ENCODE data around the gene C19orf73. TPM values are rescaled to one million over a fixed set of nuclear protein-coding genes. Genes with fewer than 3 reads are reported as not detected.

C19orf73 gene
- total and polyA plus RNA-seq, 9 of the 15 experiments (the other 6 are each of a cell fraction or from before 2014, with no cell fraction given) = 0.08 to 7.4 (median 1.4) TPM

DNA sequence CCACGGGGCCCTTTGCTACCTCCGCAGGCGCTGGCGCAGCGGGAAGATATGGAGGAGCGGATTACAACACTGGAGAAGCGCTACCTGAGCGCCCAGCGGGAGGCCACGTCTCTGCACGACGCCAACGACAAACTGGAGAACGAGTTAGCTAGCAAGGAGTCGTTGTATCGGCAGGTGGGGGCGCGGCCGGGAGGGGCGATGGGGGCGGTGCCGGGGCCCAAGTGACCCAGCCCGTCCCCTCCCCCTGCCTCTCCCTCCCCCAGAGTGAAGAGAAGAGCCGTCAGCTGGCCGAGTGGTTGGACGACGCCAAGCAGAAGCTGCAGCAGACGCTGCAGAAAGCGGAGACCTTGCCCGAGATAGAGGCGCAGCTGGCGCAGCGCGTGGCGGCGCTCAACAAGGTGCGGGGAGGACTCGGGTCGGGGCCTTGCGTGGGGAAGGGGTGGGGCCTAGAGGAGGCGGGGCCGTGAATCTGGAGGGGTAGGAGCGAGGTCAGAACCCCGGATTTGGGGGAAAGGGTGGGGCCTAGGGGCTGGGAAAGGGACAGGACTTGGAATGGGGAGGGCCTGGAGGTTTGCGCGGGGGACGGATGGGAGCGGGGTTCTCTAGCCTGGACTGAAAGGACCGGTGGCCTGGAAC lies 14.1 kb upstream of the C19orf73 start:
- no peak overlapping the region; the same call in 2 of the 3 replicates for H3K27ac ChIP-seq (ENCODE audit: extremely low read depth, low read depth, low read length)
- peak overlapping the region; percentile 89; the same call in 1 of the 2 replicates for H2AFZ ChIP-seq (ENCODE audit: low read depth, low read length)
- DNase-seq (ENCODE audit: extremely low read depth in 1 of 4, low spot score in 3 of 4) (peak; percentile 38 to 56 (median 43)), FAIRE-seq (no peak), ATAC-seq (peak; percentile 22)
- peaks cover 22 to 68% of the 10 kb centered on the region in 2 experiments for H3K4me1 ChIP-seq (replicated peaks in 1 of 2; ENCODE audit: control insufficient read depth in 2 of 2, insufficient read depth in 2 of 2, low read length in 2 of 2)
- no peaks in the 10 kb centered on the region for H3K9me3 ChIP-seq (replicated peaks; ENCODE audit: control insufficient read depth, insufficient read depth, low read depth, low read length)
- H3K27me3 ChIP-seq (ENCODE audit: control insufficient read depth in 2 of 2, insufficient read depth in 2 of 2, low read length in 2 of 2) = no peaks in the 10 kb centered on the region
- intact Hi-C loops (cut with micrococcal nuclease) = no loop called here
- 66% methylated on average over 15 of the region's 49 CpGs for WGBS (ENCODE audit: insufficient coverage, low coverage, missing lambda C conversion rate)
- H3K36me3 ChIP-seq (ENCODE audit: control insufficient read depth, insufficient read depth, low read length) = peaks cover 60% of the 10 kb centered on the region; the same call in 2 of the 3 replicates
- ChIA-PET CTCF (ENCODE audit: low intra/inter-chr PET ratio) (no interaction called here), POLR2A (interaction anchor here (0.5 to 0.6 kb wide), 3 partner anchors 10 to 29 kb away, joined by 3 read pairs; no protein-coding TSS in a partner anchor)
- no peaks in the 10 kb centered on the region for H3K9me1 ChIP-seq (ENCODE audit: control insufficient read depth, insufficient read depth, low read length)
- H3K79me2 ChIP-seq (ENCODE audit: control insufficient read depth, insufficient read depth, low read length) = peaks cover 17% of the 10 kb centered on the region; the same call in 2 of the 3 replicates
- no peaks in the 10 kb centered on the region for H4K20me1 ChIP-seq (replicated peaks; ENCODE audit: control insufficient read depth, insufficient read depth, low read length)
- peak overlapping the region in 1 of 2 experiments; percentile 59; a peak in 2 of 4 replicates for H3K9ac ChIP-seq (ENCODE audit: insufficient read depth in 1 of 2, low read depth in 2 of 2, low read length in 2 of 2)
- in situ Hi-C loops (cut with MboI) = no loop called here
- peak overlapping the region; percentile 23 for H3K4me3 ChIP-seq
- BruUV-seq (replicated peaks) = no TSS peak
- peak; percentile 21 for TF ChIP-seq HNRNPLL (IDR thresholded peaks at IDR 0.05; ENCODE audit: low read depth, low read length, poor library complexity, severe bottlenecking)
- no peak for TF ChIP-seq SIX5 (IDR thresholded peaks at IDR 0.05; ENCODE audit: borderline replicate concordance in 1 of 2, insufficient read depth in 1 of 2, low read depth in 1 of 2, low read length in 2 of 2)
- no peak for TF ChIP-seq NELFE (IDR thresholded peaks at IDR 0.05; ENCODE audit: insufficient read depth, insufficient read length)
- TF ChIP-seq, protein P1, sequence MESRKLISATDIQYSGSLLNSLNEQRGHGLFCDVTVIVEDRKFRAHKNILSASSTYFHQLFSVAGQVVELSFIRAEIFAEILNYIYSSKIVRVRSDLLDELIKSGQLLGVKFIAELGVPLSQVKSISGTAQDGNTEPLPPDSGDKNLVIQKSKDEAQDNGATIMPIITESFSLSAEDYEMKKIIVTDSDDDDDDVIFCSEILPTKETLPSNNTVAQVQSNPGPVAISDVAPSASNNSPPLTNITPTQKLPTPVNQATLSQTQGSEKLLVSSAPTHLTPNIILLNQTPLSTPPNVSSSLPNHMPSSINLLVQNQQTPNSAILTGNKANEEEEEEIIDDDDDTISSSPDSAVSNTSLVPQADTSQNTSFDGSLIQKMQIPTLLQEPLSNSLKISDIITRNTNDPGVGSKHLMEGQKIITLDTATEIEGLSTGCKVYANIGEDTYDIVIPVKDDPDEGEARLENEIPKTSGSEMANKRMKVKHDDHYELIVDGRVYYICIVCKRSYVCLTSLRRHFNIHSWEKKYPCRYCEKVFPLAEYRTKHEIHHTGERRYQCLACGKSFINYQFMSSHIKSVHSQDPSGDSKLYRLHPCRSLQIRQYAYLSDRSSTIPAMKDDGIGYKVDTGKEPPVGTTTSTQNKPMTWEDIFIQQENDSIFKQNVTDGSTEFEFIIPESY (CRISPR knock-in tag; IDR thresholded peaks at IDR 0.05) = peak; percentile 56; the same call in 1 of the 2 replicates
- TF ChIP-seq, protein P2, sequence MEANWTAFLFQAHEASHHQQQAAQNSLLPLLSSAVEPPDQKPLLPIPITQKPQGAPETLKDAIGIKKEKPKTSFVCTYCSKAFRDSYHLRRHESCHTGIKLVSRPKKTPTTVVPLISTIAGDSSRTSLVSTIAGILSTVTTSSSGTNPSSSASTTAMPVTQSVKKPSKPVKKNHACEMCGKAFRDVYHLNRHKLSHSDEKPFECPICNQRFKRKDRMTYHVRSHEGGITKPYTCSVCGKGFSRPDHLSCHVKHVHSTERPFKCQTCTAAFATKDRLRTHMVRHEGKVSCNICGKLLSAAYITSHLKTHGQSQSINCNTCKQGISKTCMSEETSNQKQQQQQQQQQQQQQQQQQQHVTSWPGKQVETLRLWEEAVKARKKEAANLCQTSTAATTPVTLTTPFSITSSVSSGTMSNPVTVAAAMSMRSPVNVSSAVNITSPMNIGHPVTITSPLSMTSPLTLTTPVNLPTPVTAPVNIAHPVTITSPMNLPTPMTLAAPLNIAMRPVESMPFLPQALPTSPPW (CRISPR knock-in tag; IDR thresholded peaks at IDR 0.05) = 0 out of 2 replicates have a peak, but pooled peaks have one; percentile 59
- TF ChIP-seq FIP1L1 (IDR thresholded peaks at IDR 0.05; ENCODE audit: low read depth, low read length, poor library complexity, severe bottlenecking) = peak; percentile 6
- TF ChIP-seq PRDM10 (IDR thresholded peaks at IDR 0.05; ENCODE audit: partially characterized antibody) = peak; percentile 82
- H3K4me2 ChIP-seq (ENCODE audit: insufficient read depth, low read length) = peak overlapping the region; percentile 62

Measured in K562 (cell line).